ENCODE results near the gene RNF217. TPM values are rescaled to one million over a fixed set of nuclear protein-coding genes. Genes with fewer than 3 reads are reported as not detected.

The RNF217 gene
- total RNA-seq, 1 donor from 2014 or later: 49.8 TPM

GRCh38 chr6:125044066-125044465, 81.8 kb downstream of the RNF217 start:
- Mint-ChIP-seq H3K27ac (peak overlapping the region; percentile 3), H3K36me3 (peaks cover 7% of the 10 kb centered on the region), H3K4me3 (no peak overlapping the region), H3K4me1 (peaks cover 37% of the 10 kb centered on the region), H3K27me3 (ENCODE audit: low read depth) (no peaks in the 10 kb centered on the region), H3K9me3 (peaks cover 7% of the 10 kb centered on the region)
- DNase-seq (ENCODE audit: low spot score in 2 of 2, unreplicated experiment in 2 of 2): no peak
- no peak for TF ChIP-seq CTCF (IDR thresholded peaks at IDR 0.05; ENCODE audit: unreplicated experiment)

- Mint-ChIP-seq H3K4me3 (no peak overlapping the region), H3K27me3 (ENCODE audit: low read depth) (no peaks in the 10 kb centered on the region), H3K36me3 (peaks cover 3% of the 10 kb centered on the region), H3K27ac (peak overlapping the region; percentile 60), H3K9me3 (peaks cover 4% of the 10 kb centered on the region), H3K4me1 (peaks cover 41% of the 10 kb centered on the region)
- DNase-seq (ENCODE audit: low spot score in 2 of 2, unreplicated experiment in 2 of 2): no peak
- TF ChIP-seq CTCF (IDR thresholded peaks at IDR 0.05; ENCODE audit: unreplicated experiment): no peak
These were observed 82.4 kb downstream of the RNF217 start for GRCh38 chr6:125044667-125045066.

- H3K27me3 Mint-ChIP-seq (ENCODE audit: low read depth): no peaks in the 10 kb centered on the region
- H3K27ac Mint-ChIP-seq: peak overlapping the region; percentile 77
- peaks cover 57% of the 10 kb centered on the region for H3K4me1 Mint-ChIP-seq
- H3K9me3 Mint-ChIP-seq: no peaks in the 10 kb centered on the region
- peak in 1 of 2 experiments; percentile 41 for DNase-seq (ENCODE audit: low spot score in 2 of 2, unreplicated experiment in 2 of 2)
- TF ChIP-seq CTCF (IDR thresholded peaks at IDR 0.05; ENCODE audit: unreplicated experiment): no peak
- H3K4me3 Mint-ChIP-seq: no peak overlapping the region
- H3K36me3 Mint-ChIP-seq: no peaks in the 10 kb centered on the region
These were observed 84.1 kb downstream of the RNF217 start for GRCh38 chr6:125046107-125046925.

- no peak overlapping the region for H3K4me3 Mint-ChIP-seq
- H3K27me3 Mint-ChIP-seq (ENCODE audit: low read depth): no peaks in the 10 kb centered on the region
- TF ChIP-seq CTCF (IDR thresholded peaks at IDR 0.05; ENCODE audit: unreplicated experiment): no peak
- no peak for DNase-seq (ENCODE audit: low spot score in 2 of 2, unreplicated experiment in 2 of 2)
- H3K9me3 Mint-ChIP-seq: no peaks in the 10 kb centered on the region
- H3K36me3 Mint-ChIP-seq: no peaks in the 10 kb centered on the region
- H3K4me1 Mint-ChIP-seq: peaks cover 64% of the 10 kb centered on the region
- H3K27ac Mint-ChIP-seq: no peak overlapping the region
These were observed 86.0 kb downstream of the RNF217 start for GRCh38 chr6:125048274-125048673.

GRCh38 chr6:125050663-125051318, 88.6 kb downstream of the RNF217 start:
- no peak for DNase-seq (ENCODE audit: low spot score in 2 of 2, unreplicated experiment in 2 of 2)
- H3K27ac Mint-ChIP-seq: peak overlapping the region; percentile 74

More at GRCh38 chr6:125050663-125051318, 88.6 kb downstream of the RNF217 start:
- no peak for TF ChIP-seq CTCF (IDR thresholded peaks at IDR 0.05; ENCODE audit: unreplicated experiment)
- H3K27me3 Mint-ChIP-seq (ENCODE audit: low read depth): no peaks in the 10 kb centered on the region
- H3K4me1 Mint-ChIP-seq: peaks cover 61% of the 10 kb centered on the region
- no peak overlapping the region for H3K4me3 Mint-ChIP-seq
- H3K36me3 Mint-ChIP-seq: no peaks in the 10 kb centered on the region
- no peaks in the 10 kb centered on the region for H3K9me3 Mint-ChIP-seq

Data from mesothelial cell of epicardium (in vitro differentiated cells).